Smooth muscle cell of the brain vasculature (primary cell): Measurements from ENCODE around the gene ERCC1.

Experiments used
- DNase-seq: peaks from one replicate; pipeline ENCODE4 v3.0.0-alpha.2; 2012; ENCODE audit warnings: low read depth, low spot score

The ERCC1 gene

DNA sequence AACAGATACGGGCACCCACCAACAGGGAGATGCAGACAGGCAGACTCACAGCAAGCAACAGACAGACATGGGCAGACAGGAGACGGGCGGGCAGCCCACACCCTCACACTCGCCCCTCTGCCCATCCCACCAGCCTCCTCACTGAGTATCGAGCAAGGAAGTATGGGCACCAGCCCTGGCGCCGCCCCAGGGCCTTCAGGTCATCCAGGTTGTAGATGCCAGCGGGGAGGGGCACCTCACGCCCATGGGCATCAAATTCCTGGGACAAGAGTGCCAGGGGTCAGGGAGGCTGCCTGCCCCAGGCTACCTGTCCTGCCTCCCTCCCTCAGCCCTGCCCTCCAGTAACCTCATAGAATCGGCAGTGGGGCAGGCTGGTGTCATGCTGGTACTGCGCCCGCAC lies 59.0 kb downstream of the ERCC1 start:
- DNase-seq, result no peak

DNA sequence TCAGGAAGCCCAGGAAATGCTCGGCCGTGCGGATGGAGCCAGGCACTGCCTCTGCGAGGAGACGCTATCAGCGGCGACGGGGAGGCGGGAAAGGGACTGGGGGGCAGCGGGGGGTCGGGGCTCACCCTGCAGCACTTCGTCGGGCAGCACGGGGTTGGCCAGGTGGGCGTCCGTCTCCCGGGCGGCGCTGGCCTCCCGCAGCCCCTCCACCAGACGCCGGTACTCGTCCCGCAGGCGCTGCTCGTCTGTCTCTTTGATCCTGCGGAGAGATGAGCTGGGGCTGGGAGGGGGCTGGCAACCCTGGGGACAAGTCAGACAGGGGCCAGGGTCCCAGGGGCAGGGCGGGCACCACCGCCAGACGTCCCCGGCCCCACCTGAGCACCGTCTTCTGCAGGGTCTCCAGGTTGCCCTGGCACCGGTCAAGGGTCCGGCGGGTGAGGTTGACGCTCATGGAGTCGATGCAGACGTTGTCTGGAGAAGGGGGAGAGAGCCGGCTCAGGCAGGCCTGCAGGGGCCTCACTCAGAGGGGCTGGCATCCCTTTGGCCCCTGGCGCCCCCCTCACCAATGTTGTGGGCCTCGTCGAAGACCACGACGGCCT lies 59.8 kb downstream of the ERCC1 start:
- DNase-seq, result no peak

DNA sequence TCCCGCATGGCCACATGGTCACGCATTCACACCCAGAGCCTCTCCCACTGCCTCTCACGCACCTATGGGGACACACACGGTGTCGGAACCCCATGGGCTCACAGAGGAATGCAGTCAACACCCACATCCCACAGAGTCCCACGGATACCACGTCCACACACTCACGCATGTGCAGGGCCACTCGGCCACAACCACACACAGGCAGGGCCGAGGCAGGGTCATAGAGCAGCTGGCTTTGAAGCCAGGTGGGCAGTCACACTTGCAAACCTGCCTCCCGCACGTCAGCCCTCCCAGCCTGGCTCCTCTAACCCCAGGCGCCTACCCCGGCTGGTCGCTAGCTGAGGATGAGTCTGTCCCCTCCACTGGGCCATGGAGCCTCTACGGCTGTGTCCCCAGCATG lies 61.4 kb downstream of the ERCC1 start:
- DNase-seq, result no peak

DNA sequence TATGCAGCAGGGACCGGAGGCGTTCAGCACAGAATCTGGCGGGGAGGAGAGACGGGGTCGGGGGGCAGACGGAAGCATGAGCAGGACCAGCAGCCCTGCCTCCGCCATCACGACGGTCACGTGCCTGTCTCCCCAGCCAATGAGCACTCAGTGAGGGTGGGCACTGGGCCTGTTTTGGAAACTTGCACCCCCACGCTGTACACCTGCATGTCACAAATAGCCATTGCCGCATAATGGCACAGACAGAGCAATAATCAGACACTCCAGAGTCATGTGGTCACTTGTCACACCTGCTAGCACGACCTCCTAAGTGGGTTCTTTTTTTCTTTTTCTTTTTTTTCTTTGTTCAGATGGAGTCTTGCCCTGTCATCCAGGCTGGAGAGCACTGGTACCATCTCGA lies 62.1 kb downstream of the ERCC1 start:
- no peak for DNase-seq

DNA sequence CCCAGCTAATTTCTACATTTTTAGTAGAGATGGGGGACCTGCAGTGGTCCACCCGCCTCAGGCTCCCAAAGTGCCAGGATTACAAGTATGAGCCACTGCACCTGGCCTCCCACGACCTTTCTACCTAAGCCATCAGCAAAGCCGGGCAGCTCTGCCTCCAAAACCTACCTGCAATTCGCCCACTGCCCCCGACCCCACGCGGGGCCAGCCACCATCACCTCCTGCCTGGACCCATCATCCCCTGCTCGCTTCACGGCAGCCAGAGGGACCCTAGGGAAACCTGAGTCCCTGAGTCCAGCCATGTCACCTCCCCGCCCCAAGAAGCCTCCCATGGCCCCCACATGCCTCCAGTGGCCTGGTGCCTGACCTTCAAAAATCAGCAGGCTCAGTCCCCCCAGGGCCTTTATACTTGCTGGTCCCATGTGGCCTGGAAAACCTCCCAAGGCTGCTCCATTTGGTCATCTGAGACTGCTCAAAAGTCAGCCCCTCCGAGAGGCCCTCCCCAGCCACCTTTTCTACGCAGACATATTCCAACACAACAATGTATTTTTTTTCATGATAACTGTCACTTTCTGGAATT lies 65.4 kb downstream of the ERCC1 start:
- DNase-seq, result no peak

DNA sequence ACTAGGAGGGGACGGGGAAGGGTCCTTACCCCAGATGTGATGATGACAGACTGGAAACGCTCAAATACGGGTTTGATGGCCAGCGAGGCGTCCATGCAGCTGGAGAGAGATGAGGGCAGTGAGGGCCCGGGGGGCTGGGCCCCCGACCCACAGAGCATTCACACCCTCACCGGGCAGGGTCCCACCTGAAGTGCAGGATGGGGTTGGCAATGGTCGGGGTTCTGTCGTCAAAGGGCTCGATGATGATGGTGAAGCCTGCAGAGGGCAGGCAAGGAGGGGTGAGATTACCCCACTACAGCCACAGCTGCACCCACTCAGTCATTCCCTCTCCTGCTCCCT lies 66.3 kb downstream of the ERCC1 start:
- no peak for DNase-seq
